ENCODE measurements around the gene SCARB2. TPM values are rescaled to one million over a fixed set of nuclear protein-coding genes. Genes with fewer than 3 reads are reported as not detected.

Gene SCARB2, protein sequence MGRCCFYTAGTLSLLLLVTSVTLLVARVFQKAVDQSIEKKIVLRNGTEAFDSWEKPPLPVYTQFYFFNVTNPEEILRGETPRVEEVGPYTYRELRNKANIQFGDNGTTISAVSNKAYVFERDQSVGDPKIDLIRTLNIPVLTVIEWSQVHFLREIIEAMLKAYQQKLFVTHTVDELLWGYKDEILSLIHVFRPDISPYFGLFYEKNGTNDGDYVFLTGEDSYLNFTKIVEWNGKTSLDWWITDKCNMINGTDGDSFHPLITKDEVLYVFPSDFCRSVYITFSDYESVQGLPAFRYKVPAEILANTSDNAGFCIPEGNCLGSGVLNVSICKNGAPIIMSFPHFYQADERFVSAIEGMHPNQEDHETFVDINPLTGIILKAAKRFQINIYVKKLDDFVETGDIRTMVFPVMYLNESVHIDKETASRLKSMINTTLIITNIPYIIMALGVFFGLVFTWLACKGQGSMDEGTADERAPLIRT
- total RNA-seq (2012; rRNA removed) (89.7 and 102 TPM in 2 replicates), polyA plus RNA-seq (2012; rRNA removed) (56.5 and 69.2 TPM in 2 replicates), Bru-seq, nascent RNA (percentile 79 among the genes with signal in this experiment), BruChase-seq, experiment 1, labeled RNA remaining after a 6-hour chase (percentile 83 among the genes with signal in this experiment), BruChase-seq, experiment 2, labeled RNA remaining after a 2-hour chase (percentile 73 among the genes with signal in this experiment)
- polyA plus RNA-seq (2012; cell fraction: cytosol; rRNA removed), result 19.6 and 23.3 TPM in 2 replicates
- polyA plus RNA-seq (2012; cell fraction: nucleus; rRNA removed; ENCODE audit: low replicate concordance), result 10.9 and 46.8 TPM in 2 replicates
- long read RNA-seq, full-length matches to known transcripts, result 142 of 173 reads
- long read RNA-seq, partial matches to known transcripts, result 16 of 173 reads
- long read RNA-seq, other reads (novel, unspliced or antisense), result 15 of 173 reads

DNA sequence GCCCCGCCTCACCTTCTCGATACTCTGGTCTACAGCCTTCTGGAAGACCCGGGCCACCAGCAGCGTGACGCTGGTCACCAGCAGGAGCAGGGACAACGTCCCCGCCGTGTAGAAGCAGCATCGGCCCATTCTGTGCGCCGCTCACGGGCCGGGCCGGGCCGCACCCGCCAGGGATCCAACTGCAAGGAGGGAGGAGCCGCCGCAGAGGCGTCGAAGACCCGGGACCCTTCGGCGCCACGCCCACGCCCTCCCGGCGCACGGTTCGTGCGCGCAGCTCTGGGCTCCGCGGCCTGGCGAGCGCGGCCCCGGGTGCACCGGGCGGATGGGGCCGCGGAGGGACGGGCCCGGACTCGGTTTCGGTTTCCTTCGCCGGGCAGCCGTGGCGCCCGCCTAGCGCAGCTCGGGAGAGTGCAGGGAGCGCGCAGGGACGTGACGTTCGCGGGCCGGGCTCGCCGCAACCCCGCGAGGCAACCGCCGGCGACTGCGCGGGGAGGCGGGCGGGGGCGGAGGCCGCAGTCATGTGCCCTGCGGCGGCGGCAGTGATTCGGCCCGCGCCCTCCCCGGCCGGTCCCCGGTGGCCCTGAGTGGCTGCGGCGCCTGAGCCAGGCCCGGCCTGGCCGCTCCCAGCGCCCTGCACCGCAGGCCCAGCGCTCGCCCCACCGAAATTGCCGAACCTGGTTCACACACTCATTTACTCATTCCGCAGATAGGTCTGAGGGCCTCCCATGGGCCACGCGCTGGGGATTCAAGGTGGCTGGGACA, at the start of gene SCARB2:
Gene SCARB2, minus strand, starts transcription at position 410 of the 762 bp plus-strand sequence. Its CDS starts 281 bp downstream, at position 129.
- 2% methylated on average over 57 of the region's 94 CpGs; no CpG with 5 or more reads in 1 of the 2 experiments for WGBS, 2 experiments (ENCODE audit: extremely low coverage in 2 of 2, insufficient read length in 1 of 2)
- intact Hi-C loops (cut with micrococcal nuclease) (loop anchor here (2.0 kb wide), 3 partner anchors 15 to 93 kb away; partner anchors contain the start of gene STBD1), dilution Hi-C loops (cut with HindIII; ENCODE audit: low sequenced_read_pairs, unreplicated experiment) (no loop called here), in situ Hi-C loops (cut with MboI; ENCODE audit: low sequenced_read_pairs) (no loop called here)
- Histone ChIP-seq H3K4me3 (ENCODE audit: insufficient read depth, low read depth, low read length) (peak within 1 kb of the TSS; percentile 87), H4K20me1 (ENCODE audit: insufficient read depth, low read length) (peaks cover 9% of the 10 kb centered on the region; the same call in 1 of the 2 replicates), H3K27me3 (ENCODE audit: control insufficient read depth, insufficient read depth, low read length) (no peaks in the 10 kb centered on the region), H2AK9ac (replicated peaks; ENCODE audit: low read depth, low read length, poor library complexity) (peak within 1 kb of the TSS; percentile 94), H3K79me1 (ENCODE audit: low read depth in 1 of 2, low read length in 2 of 2) (peaks cover 15 to 49% of the 10 kb centered on the region in 2 experiments), H2AFZ (replicated peaks; ENCODE audit: low read length, poor library complexity) (peak within 1 kb of the TSS; percentile 96), H2BK15ac (ENCODE audit: low read depth, low read length) (0 out of 3 replicates have a peak within 1 kb of the TSS, but pooled peaks have one; percentile 4), H3K9me1 (ENCODE audit: insufficient read depth, low read length) (peaks cover 15% of the 10 kb centered on the region), H3K14ac (replicated peaks; ENCODE audit: low read depth, low read length) (peak within 1 kb of the TSS; percentile 92), H2BK5ac (ENCODE audit: low read depth, low read length, poor library complexity, severe bottlenecking) (peak within 1 kb of the TSS; percentile 87), H3K27ac (ENCODE audit: insufficient read depth, low read length) (peak within 1 kb of the TSS; percentile 91), H4K91ac (ENCODE audit: insufficient read depth, low read depth, low read length) (peak within 1 kb of the TSS; percentile 90), H4K8ac (ENCODE audit: low read depth in 2 of 2, low read length in 2 of 2) (peak within 1 kb of the TSS; percentile 92 to 94), H3K36me3 (ENCODE audit: control insufficient read depth, insufficient read depth, low read length) (peaks cover 1% of the 10 kb centered on the region; the same call in 1 of the 2 replicates), H3K4me1 (ENCODE audit: control insufficient read depth, insufficient read depth, low read length) (peaks cover 11% of the 10 kb centered on the region), H3K23ac (ENCODE audit: low read depth, low read length) (peak within 1 kb of the TSS; percentile 98), H3K18ac (ENCODE audit: low read depth, low read length) (peak within 1 kb of the TSS; percentile 65), H3K56ac (ENCODE audit: extremely low read depth, insufficient read depth, low read length) (peak within 1 kb of the TSS; percentile 85), H2BK120ac (ENCODE audit: low read depth, low read length) (peak within 1 kb of the TSS; percentile 65), H3K9me3 (ENCODE audit: control insufficient read depth, insufficient read depth, low read length) (no peaks in the 10 kb centered on the region), H4K5ac (ENCODE audit: low read depth, low read length) (peak within 1 kb of the TSS; percentile 93), H3K4ac (ENCODE audit: low read depth, low read length) (peak within 1 kb of the TSS; percentile 83), H2BK20ac (ENCODE audit: low read depth, low read length) (peak within 1 kb of the TSS; percentile 38; the same call in 1 of the 2 replicates), H3K4me2 (ENCODE audit: low read depth, low read length) (peak within 1 kb of the TSS; percentile 93), H3K9ac (ENCODE audit: low read depth, low read length) (peak within 1 kb of the TSS; percentile 91), H2AK5ac (ENCODE audit: low read depth, low read length) (peak within 1 kb of the TSS; percentile 92)
- TF ChIP-seq CEBPB (IDR thresholded peaks at IDR 0.05; ENCODE audit: low read depth, low read length) (no peak), FOS (IDR thresholded peaks at IDR 0.05; ENCODE audit: low read depth, low read length) (no peak), MAZ (IDR thresholded peaks at IDR 0.05; ENCODE audit: borderline replicate concordance, low read depth, low read length) (peak; percentile 88), BHLHE40 (IDR thresholded peaks at IDR 0.05; ENCODE audit: low read depth, low read length) (peak; percentile 35), POLR2A (IDR thresholded peaks at IDR 0.05; ENCODE audit: low read depth, low read length) (peak; percentile 63), MAFK (IDR thresholded peaks at IDR 0.05; ENCODE audit: low read depth, low read length) (no peak), RAD21 (IDR thresholded peaks at IDR 0.05; ENCODE audit: low read length) (no peak), MXI1 (IDR thresholded peaks at IDR 0.05; ENCODE audit: borderline replicate concordance, low read depth, low read length) (0 out of 2 replicates have a peak, but pooled peaks have one; percentile 11)
- TF ChIP-seq, protein P1, sequence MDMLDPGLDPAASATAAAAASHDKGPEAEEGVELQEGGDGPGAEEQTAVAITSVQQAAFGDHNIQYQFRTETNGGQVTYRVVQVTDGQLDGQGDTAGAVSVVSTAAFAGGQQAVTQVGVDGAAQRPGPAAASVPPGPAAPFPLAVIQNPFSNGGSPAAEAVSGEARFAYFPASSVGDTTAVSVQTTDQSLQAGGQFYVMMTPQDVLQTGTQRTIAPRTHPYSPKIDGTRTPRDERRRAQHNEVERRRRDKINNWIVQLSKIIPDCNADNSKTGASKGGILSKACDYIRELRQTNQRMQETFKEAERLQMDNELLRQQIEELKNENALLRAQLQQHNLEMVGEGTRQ (IDR thresholded peaks at IDR 0.05; ENCODE audit: low read depth, low read length), result peak; percentile 93
- ChIA-PET CTCF (no interaction called here), POLR2A (ENCODE audit: unreplicated experiment) (no interaction called here)
- DNase-seq (peak; percentile 84), ATAC-seq (ENCODE audit: low read depth) (peak; percentile 93)
- BruUV-seq (replicated peaks), result no TSS peak
